ENCODE results near the gene BATF2. TPM values are rescaled to one million over a fixed set of nuclear protein-coding genes. Genes with fewer than 3 reads are reported as not detected.
"Not testable (repeated sequence)": the region's sequence is repeated elsewhere in the genome, so short reads cannot be mapped to it uniquely, and the experiment has no call there.

BATF2 gene
- polyA plus RNA-seq, 1 of the 3 experiments (the other 2 are of a cell fraction), result 0.20 TPM

GRCh38 chr11:64987998-64988854, 8.5 kb downstream of the BATF2 start:
- no peaks in the 10 kb centered on the region for H3K27me3 ChIP-seq (ENCODE audit: insufficient read depth)
- no peak overlapping the region for H2AFZ ChIP-seq (ENCODE audit: low read depth)
- no peaks in the 10 kb centered on the region for H3K9me2 ChIP-seq
- H3K27ac ChIP-seq (ENCODE audit: low read depth in 2 of 2, low read length in 1 of 2), result no peak overlapping the region
- POLR2A ChIA-PET, result no interaction called here
- no peaks in the 10 kb centered on the region for H3K36me3 ChIP-seq (replicated peaks in 1 of 2; ENCODE audit: control insufficient read depth in 1 of 2, insufficient read depth in 2 of 2, low read length in 1 of 2)
- no peak overlapping the region for H3K9ac ChIP-seq
- H3K4me2 ChIP-seq, result no peak overlapping the region
- CTCF ChIA-PET, result interaction anchor here (0.5 to 2.1 kb wide), 2 partner anchors 16 to 26 kb away, joined by 3 to 13 read pairs; partner anchors contain the start of gene ARL2
- no peak overlapping the region for H3K4me3 ChIP-seq (ENCODE audit: low read depth in 2 of 2, low read length in 1 of 2)
- 63% methylated on average over 5 of the region's 6 CpGs for WGBS (ENCODE audit: low lambda C conversion rate)
- no peaks in the 10 kb centered on the region for H3K9me3 ChIP-seq
- no peaks in the 10 kb centered on the region for H3F3A ChIP-seq (replicated peaks; ENCODE audit: insufficient read depth)
- TF ChIP-seq SMC3 (IDR thresholded peaks at IDR 0.05; ENCODE audit: low read depth, low read length), result no peak
- DNase-seq, result no peak
- no peaks in the 10 kb centered on the region for H4K20me1 ChIP-seq (ENCODE audit: insufficient read depth)
- H3K79me2 ChIP-seq (ENCODE audit: insufficient read depth), result no peaks in the 10 kb centered on the region
- peaks cover 0 to 6% of the 10 kb centered on the region in 2 experiments; a peak in 1 of 4 replicates for H3K4me1 ChIP-seq (ENCODE audit: control insufficient read depth in 1 of 2, insufficient read depth in 2 of 2, low read depth in 1 of 2, low read length in 1 of 2)

- H3K9me3 ChIP-seq; H4K20me1 ChIP-seq (ENCODE audit: insufficient read depth); DNase-seq; POLR2A ChIA-PET; H3K9me2 ChIP-seq; H3K36me3 ChIP-seq (replicated peaks in 1 of 2; ENCODE audit: control insufficient read depth in 1 of 2, insufficient read depth in 2 of 2, low read length in 1 of 2); H3K9ac ChIP-seq; H2AFZ ChIP-seq (ENCODE audit: low read depth); H3K79me2 ChIP-seq (ENCODE audit: insufficient read depth); H3K27ac ChIP-seq (ENCODE audit: low read depth in 2 of 2, low read length in 1 of 2); H3K27me3 ChIP-seq (ENCODE audit: insufficient read depth); H3K4me1 ChIP-seq (ENCODE audit: control insufficient read depth in 1 of 2, insufficient read depth in 2 of 2, low read depth in 1 of 2, low read length in 1 of 2); H3K4me2 ChIP-seq; H3K4me3 ChIP-seq (ENCODE audit: low read depth in 2 of 2, low read length in 1 of 2); H3F3A ChIP-seq (replicated peaks; ENCODE audit: insufficient read depth): not testable (repeated sequence)
- WGBS (ENCODE audit: low lambda C conversion rate), result 63% methylated on average over 5 of the region's 5 CpGs
- CTCF ChIA-PET, result interaction anchor here (0.9 to 1.0 kb wide), 2 partner anchors 30 to 134 kb away, joined by 3 read pairs; partner anchors contain the start of gene ZNHIT2
Measured at GRCh38 chr11:64983339-64983738, 13.4 kb downstream of the BATF2 start.

GRCh38 chr11:64976651-64977050, 20.1 kb downstream of the BATF2 start:
- DNase-seq, result no peak
- ChIA-PET POLR2A (no interaction called here), CTCF (interaction anchor here (1.0 to 1.6 kb wide), 2 partner anchors 22 to 38 kb away, joined by 3 to 4 read pairs; partner anchors contain the start of gene ARL2)
- Histone ChIP-seq H2AFZ (ENCODE audit: low read depth) (no peak overlapping the region), H3K4me3 (ENCODE audit: low read depth in 2 of 2, low read length in 1 of 2) (no peak overlapping the region), H3K9me2 (no peaks in the 10 kb centered on the region), H3K4me2 (no peak overlapping the region), H3F3A (replicated peaks; ENCODE audit: insufficient read depth) (no peaks in the 10 kb centered on the region), H4K20me1 (ENCODE audit: insufficient read depth) (no peaks in the 10 kb centered on the region), H3K36me3 (replicated peaks in 1 of 2; ENCODE audit: control insufficient read depth in 1 of 2, insufficient read depth in 2 of 2, low read length in 1 of 2) (no peaks in the 10 kb centered on the region), H3K9me3 (no peaks in the 10 kb centered on the region), H3K79me2 (ENCODE audit: insufficient read depth) (no peaks in the 10 kb centered on the region), H3K27me3 (ENCODE audit: insufficient read depth) (no peaks in the 10 kb centered on the region), H3K27ac (ENCODE audit: low read depth in 2 of 2, low read length in 1 of 2) (no peak overlapping the region), H3K9ac (no peak overlapping the region), H3K4me1 (ENCODE audit: control insufficient read depth in 1 of 2, insufficient read depth in 2 of 2, low read depth in 1 of 2, low read length in 1 of 2) (no peaks in the 10 kb centered on the region)
- 30% methylated on average over 2 of the region's 2 CpGs for WGBS (ENCODE audit: low lambda C conversion rate)
- TF ChIP-seq YY1 (IDR thresholded peaks at IDR 0.05; ENCODE audit: low read depth) (no peak), PBX3 (IDR thresholded peaks at IDR 0.05) (no peak), RXRA (IDR thresholded peaks at IDR 0.05; ENCODE audit: borderline replicate concordance, low read depth) (no peak), FOSL2 (IDR thresholded peaks at IDR 0.05; ENCODE audit: borderline replicate concordance, low read depth) (no peak), ZBTB33 (IDR thresholded peaks at IDR 0.05; ENCODE audit: borderline replicate concordance, low read depth) (no peak), GABPA (IDR thresholded peaks at IDR 0.05; ENCODE audit: low read depth) (no peak), RCOR1 (IDR thresholded peaks at IDR 0.05; ENCODE audit: low read length) (no peak), TEAD4 (IDR thresholded peaks at IDR 0.05; ENCODE audit: borderline replicate concordance, insufficient read depth) (no peak), USF1 (IDR thresholded peaks at IDR 0.05; ENCODE audit: borderline replicate concordance, low read depth) (no peak), USF2 (IDR thresholded peaks at IDR 0.05; ENCODE audit: borderline replicate concordance, low read depth, low read length) (no peak), MEF2A (IDR thresholded peaks at IDR 0.05; ENCODE audit: borderline replicate concordance, low read depth) (no peak), CHD2 (IDR thresholded peaks at IDR 0.05; ENCODE audit: low read length, partially characterized antibody) (no peak), EZH2phosphoT487 (IDR thresholded peaks at IDR 0.05; ENCODE audit: borderline replicate concordance, low read depth) (no peak), FOXM1 (IDR thresholded peaks at IDR 0.05; ENCODE audit: low read depth) (no peak), FOXJ3 (CRISPR knock-in tag; IDR thresholded peaks at IDR 0.05) (no peak), RAD21 (IDR thresholded peaks at IDR 0.05; ENCODE audit: low read length) (no peak)

Measured in SK-N-SH (cell line).